ENCODE results near the gene PBRM1.

Gene PBRM1

DNA sequence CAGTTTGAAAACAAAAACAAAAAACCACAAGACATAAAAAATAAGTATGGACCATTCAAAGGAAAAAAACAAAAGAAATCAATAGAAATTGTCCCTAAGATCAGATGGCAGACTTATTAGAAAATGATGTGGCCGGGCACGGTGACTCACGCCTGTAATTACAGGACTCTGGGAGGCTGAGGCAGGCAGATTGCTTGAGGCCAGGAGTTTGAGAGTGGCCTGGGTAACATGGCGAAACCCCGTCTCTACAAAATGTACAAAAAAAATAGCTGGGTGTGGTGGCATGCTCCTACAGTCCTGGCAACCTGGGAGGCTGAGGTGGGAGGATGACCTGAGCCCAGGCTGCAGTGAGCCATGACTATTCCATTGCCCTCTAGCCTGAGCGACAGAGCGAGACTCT, 36.8 kb upstream of the PBRM1 start:
- H3K4me3 ChIP-seq: no peak overlapping the region

DNA sequence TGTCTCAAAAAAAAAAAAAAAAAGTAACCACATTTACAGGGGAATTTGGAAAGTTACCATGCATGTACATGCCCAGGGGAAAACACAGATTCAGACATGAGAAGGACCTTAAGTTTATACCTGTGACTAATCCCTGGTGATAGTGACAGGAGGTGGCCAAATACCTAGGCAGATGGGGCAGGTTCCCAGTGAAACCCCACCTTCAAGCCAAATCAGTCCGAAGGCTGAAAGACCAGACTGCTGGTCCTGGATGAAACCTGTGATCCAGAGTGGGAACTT, 36.0 kb upstream of the PBRM1 start:
- TF ChIP-seq, protein P1, sequence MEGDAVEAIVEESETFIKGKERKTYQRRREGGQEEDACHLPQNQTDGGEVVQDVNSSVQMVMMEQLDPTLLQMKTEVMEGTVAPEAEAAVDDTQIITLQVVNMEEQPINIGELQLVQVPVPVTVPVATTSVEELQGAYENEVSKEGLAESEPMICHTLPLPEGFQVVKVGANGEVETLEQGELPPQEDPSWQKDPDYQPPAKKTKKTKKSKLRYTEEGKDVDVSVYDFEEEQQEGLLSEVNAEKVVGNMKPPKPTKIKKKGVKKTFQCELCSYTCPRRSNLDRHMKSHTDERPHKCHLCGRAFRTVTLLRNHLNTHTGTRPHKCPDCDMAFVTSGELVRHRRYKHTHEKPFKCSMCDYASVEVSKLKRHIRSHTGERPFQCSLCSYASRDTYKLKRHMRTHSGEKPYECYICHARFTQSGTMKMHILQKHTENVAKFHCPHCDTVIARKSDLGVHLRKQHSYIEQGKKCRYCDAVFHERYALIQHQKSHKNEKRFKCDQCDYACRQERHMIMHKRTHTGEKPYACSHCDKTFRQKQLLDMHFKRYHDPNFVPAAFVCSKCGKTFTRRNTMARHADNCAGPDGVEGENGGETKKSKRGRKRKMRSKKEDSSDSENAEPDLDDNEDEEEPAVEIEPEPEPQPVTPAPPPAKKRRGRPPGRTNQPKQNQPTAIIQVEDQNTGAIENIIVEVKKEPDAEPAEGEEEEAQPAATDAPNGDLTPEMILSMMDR (IDR thresholded peaks at IDR 0.05): no peak
- Histone ChIP-seq H3K4me3 (no peak overlapping the region), H3K27ac (no peak overlapping the region)
- no peak for DNase-seq (ENCODE audit: low spot score)

More for the DNA sequence above, 36.8 kb upstream of the PBRM1 start:
- TF ChIP-seq, protein P1 (IDR thresholded peaks at IDR 0.05): no peak
- no peak overlapping the region for H3K27ac ChIP-seq
- no peak for DNase-seq (ENCODE audit: low spot score)

DNA sequence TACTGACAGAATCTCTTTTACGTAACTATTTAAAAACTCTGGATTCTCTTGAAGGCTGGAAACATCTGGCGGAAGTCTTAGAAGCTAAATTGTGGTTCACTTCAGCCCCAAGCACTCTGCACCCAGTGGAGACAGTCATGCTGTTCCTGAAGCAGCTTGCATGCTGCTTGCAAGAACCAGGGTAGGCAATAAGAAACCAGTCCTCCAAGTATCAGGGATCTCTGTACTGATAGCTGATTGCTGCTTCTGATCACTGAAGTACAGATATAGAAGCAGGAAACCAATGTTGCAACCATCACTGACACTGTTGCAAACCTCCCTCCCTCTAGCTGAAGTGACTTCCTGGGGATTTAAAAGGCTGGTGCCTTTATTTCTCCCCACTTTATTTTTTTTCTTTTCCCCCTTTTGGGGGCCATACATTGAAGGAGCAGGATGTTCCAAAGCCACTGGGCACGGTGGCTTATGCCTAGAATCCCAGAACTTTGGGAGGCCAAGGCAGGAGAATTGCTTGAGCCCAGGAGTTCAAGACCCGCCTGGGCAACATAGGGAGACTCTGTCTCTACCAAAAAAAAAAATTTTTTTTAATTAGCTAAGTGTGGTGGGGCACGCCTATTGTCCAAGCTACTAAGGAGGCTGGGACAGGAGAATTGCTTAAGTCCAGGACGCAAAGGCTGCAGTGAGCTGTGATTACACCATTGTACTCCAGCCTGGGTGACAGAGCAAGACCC, 35.5 kb upstream of the PBRM1 start:
- DNase-seq (ENCODE audit: low spot score): no peak
- TF ChIP-seq, protein P1 (IDR thresholded peaks at IDR 0.05): no peak

DNA sequence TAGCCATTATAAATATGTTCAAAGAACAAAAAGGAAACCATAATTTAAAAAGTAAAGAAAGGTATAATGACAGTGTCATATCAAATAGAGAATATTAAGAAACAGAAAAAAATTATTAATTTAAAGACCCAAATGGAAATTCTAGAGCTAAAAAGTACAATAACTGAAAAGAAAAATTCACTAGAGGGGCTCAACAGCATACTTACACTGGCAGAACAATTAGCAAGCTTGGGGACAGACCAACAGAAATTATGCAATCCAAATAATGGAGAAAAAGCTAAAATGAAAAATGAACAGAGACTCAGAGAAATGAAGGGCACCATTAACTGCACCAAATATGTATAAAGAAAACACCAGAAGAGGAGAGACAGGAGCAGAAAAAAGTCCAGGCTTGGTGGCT, 33.9 kb upstream of the PBRM1 start:
- no peak overlapping the region for H3K4me3 ChIP-seq
- DNase-seq (ENCODE audit: low spot score): no peak
- H3K27ac ChIP-seq: no peak overlapping the region
- TF ChIP-seq, protein P1 (IDR thresholded peaks at IDR 0.05): no peak

More for the DNA sequence above, 35.5 kb upstream of the PBRM1 start:
- H3K4me3 ChIP-seq: no peak overlapping the region
- no peak overlapping the region for H3K27ac ChIP-seq

DNA sequence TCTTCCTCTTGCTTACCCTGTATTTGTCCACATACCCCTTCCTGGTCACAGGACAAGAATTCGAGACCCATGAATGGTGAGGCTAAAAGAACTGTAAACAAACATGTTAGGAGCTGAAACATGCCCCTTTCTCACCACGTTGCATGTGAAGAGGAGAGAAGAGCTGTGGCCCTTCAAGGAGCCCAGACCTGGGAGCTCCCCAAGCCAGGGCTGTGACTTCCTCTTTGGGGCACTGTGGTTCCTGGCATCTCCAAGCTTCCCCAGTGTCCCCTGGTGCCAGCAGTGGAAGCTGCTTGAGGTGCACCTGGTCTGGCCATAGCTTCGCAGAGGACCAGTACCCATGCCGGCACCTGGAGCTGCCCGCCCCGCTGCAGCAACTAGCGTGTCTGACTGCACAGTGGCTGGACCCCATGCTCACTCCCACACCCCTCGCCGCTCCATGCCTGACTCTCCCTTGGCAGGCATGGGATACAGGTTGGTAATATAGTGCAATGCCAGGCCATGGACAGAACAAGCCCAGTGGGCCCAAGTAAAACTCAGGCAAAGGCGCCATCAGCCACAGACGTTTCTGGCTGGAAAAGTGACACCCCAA, 30.1 kb upstream of the PBRM1 start:
- TF ChIP-seq, protein P1 (IDR thresholded peaks at IDR 0.05): no peak
- no peak overlapping the region for H3K4me3 ChIP-seq
- no peak overlapping the region for H3K27ac ChIP-seq
- no peak for DNase-seq (ENCODE audit: low spot score)

DNA sequence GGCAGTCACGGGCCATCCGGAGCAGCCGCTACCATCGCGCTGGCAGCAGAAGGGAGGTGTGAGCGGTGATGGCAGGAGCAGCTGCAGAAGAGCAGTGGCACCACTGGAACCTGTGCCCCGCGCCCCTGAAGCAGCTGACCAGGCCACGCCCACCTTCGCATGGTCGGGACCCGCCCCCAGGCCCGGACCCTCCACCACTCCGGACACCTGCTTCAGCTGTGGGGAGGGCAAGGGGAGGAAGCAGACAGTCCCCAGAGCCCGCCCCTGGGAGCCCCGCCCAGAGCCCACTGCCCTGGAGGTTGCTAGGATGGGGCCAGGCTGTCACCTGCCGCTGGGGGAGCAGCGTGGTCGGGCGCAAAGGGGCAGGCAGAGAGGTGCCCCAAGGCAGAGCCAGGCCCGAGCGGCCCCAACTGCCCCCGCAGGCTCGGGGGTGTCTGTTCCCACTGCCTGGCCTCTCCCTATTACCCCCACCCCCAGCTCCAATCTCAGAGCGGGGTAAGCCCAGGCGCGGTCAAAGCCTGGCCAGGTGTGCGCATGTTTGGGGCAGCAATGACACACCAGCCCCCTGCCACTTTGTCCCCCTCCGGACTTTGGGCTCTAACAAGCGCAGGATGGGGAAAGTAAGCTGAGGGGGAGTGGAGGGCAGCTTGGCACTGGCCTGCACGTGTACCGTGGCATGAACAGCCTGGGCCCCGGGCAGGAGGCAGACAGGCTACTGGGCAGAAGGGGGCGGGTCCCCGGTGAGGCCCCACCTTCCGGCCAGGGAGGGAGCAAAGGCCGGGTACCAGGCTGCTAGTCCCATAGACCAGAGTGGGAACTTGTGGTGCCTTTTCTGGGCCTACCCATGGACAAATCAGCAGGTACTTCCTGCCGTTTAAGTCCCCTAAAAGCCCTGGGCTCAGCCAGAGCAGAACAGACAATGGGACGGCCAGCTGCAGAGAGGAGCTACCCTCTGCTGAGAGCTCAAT, 28.9 kb upstream of the PBRM1 start:
- H3K4me3 ChIP-seq: no peak overlapping the region
- H3K27ac ChIP-seq: no peak overlapping the region
- TF ChIP-seq, protein P1 (IDR thresholded peaks at IDR 0.05): no peak
- DNase-seq (ENCODE audit: low spot score): no peak
